Adipocyte (in vitro differentiated cells): ENCODE data around the gene ASB6.
"Not testable (repeated sequence)": the region's sequence is repeated elsewhere in the genome, so short reads cannot be mapped to it uniquely, and the experiment has no call there.

Experiments used
- DNase-seq: peaks from one replicate; pipeline ENCODE4 v3.0.0-alpha.2; 2015; ENCODE audit warnings: low read depth
- H3K27me3 ChIP-seq: replicated peaks from 2 replicates; pipeline ENCODE4 v1.7.0; 2013; ENCODE audit warnings: mild to moderate bottlenecking, low read length, moderate library complexity; ENCODE audit not compliant: control insufficient read depth, insufficient read depth
- H3K36me3 ChIP-seq: 2 replicates; pipeline ENCODE4 v1.7.0; 2013; ENCODE audit warnings: low read length, mild to moderate bottlenecking, moderate library complexity; ENCODE audit not compliant: control insufficient read depth, insufficient read depth, severe bottlenecking
- H3K4me1 ChIP-seq: 2 replicates; pipeline ENCODE4 v1.7.0; 2013; ENCODE audit warnings: mild to moderate bottlenecking, low read length, moderate library complexity; ENCODE audit not compliant: control insufficient read depth, insufficient read depth
- H3K4me3 ChIP-seq: 2 replicates; pipeline ENCODE4 v1.7.0; 2013; ENCODE audit warnings: mild to moderate bottlenecking, low read length, moderate library complexity
- H3K9ac ChIP-seq: 2 replicates; pipeline ENCODE4 v1.7.0; 2013; ENCODE audit warnings: mild to moderate bottlenecking, low read length, moderate library complexity
- H3K9me3 ChIP-seq: 2 replicates; pipeline ENCODE4 v1.7.0; 2013; ENCODE audit warnings: mild to moderate bottlenecking, low read length, moderate library complexity; ENCODE audit not compliant: control insufficient read depth

ASB6 gene

GRCh38 chr9:129667378-129667777 is 25.4 kb upstream of the ASB6 start:
- DNase-seq, result no peak
- H3K36me3 ChIP-seq, result no peaks in the 10 kb centered on the region
- H3K27me3 ChIP-seq, result no peaks in the 10 kb centered on the region
- peak overlapping the region; percentile 78 for H3K4me3 ChIP-seq
- peaks cover 10% of the 10 kb centered on the region for H3K4me1 ChIP-seq
- H3K9me3 ChIP-seq, result no peaks in the 10 kb centered on the region
- peak overlapping the region; percentile 75 for H3K9ac ChIP-seq

GRCh38 chr9:129666575-129666974 is 24.6 kb upstream of the ASB6 start:
- H3K27me3 ChIP-seq, result no peaks in the 10 kb centered on the region
- H3K4me1 ChIP-seq, result peaks cover 10% of the 10 kb centered on the region
- peak; percentile 49 for DNase-seq
- no peaks in the 10 kb centered on the region for H3K9me3 ChIP-seq
- no peaks in the 10 kb centered on the region for H3K36me3 ChIP-seq
- H3K9ac ChIP-seq, result peak overlapping the region; percentile 75
- peak overlapping the region; percentile 78 for H3K4me3 ChIP-seq

- Histone ChIP-seq H3K9me3 (no peaks in the 10 kb centered on the region), H3K9ac (peak overlapping the region; percentile 75), H3K4me3 (peak overlapping the region; percentile 78), H3K4me1 (peaks cover 10% of the 10 kb centered on the region), H3K36me3 (no peaks in the 10 kb centered on the region), H3K27me3 (no peaks in the 10 kb centered on the region)
- peak; percentile 56 for DNase-seq
Observed at GRCh38 chr9:129665814-129666520, 24.0 kb upstream of the ASB6 start.

- H3K27me3 ChIP-seq, result no peaks in the 10 kb centered on the region
- H3K9me3 ChIP-seq, result no peaks in the 10 kb centered on the region
- H3K9ac ChIP-seq, result peak within 1 kb of the TSS; percentile 75
- H3K36me3 ChIP-seq, result no peaks in the 10 kb centered on the region
- H3K4me1 ChIP-seq, result peaks cover 10% of the 10 kb centered on the region
- DNase-seq, result peak; percentile 85
- peak within 1 kb of the TSS; percentile 78 for H3K4me3 ChIP-seq
Observed at GRCh38 chr9:129665389-129665775, 23.4 kb upstream of the ASB6 start, which contains the start of gene PRRX2. TSS of gene PRRX2 (plus strand) at chr9:129665647. CDS start at chr9:129665868, 221 bp downstream.

GRCh38 chr9:129664746-129665388 is 22.9 kb upstream of the ASB6 start:
- peak overlapping the region; percentile 78 for H3K4me3 ChIP-seq
- no peaks in the 10 kb centered on the region for H3K9me3 ChIP-seq
- peak overlapping the region; percentile 63 for H3K9ac ChIP-seq
- H3K27me3 ChIP-seq, result no peaks in the 10 kb centered on the region
- peak; percentile 51 for DNase-seq
- no peaks in the 10 kb centered on the region for H3K36me3 ChIP-seq
- H3K4me1 ChIP-seq, result peaks cover 10% of the 10 kb centered on the region

GRCh38 chr9:129662239-129662638 is 20.3 kb upstream of the ASB6 start:
- not testable (repeated sequence) for H3K27me3 ChIP-seq, H3K9me3 ChIP-seq

GRCh38 chr9:129661029-129661428 is 19.1 kb upstream of the ASB6 start:
- Histone ChIP-seq H3K27me3 (no peaks in the 10 kb centered on the region), H3K9me3 (no peaks in the 10 kb centered on the region), H3K9ac (no peak overlapping the region), H3K36me3 (no peaks in the 10 kb centered on the region), H3K4me1 (peaks cover 11% of the 10 kb centered on the region), H3K4me3 (no peak overlapping the region)
- no peak for DNase-seq

More at GRCh38 chr9:129662239-129662638, 20.3 kb upstream of the ASB6 start:
- not testable (repeated sequence) for H3K36me3 ChIP-seq, H3K4me1 ChIP-seq, H3K4me3 ChIP-seq, H3K9ac ChIP-seq, DNase-seq

- Histone ChIP-seq H3K27me3 (no peaks in the 10 kb centered on the region), H3K36me3 (no peaks in the 10 kb centered on the region), H3K9ac (no peak overlapping the region), H3K4me1 (peaks cover 11% of the 10 kb centered on the region), H3K4me3 (no peak overlapping the region), H3K9me3 (no peaks in the 10 kb centered on the region)
- peak; percentile 42 for DNase-seq
Observed at GRCh38 chr9:129656795-129657390, 14.9 kb upstream of the ASB6 start.

GRCh38 chr9:129655696-129656095 is 13.7 kb upstream of the ASB6 start:
- Histone ChIP-seq H3K4me3 (no peak overlapping the region), H3K27me3 (peaks cover under 1% of the 10 kb centered on the region), H3K9ac (no peak overlapping the region), H3K36me3 (no peaks in the 10 kb centered on the region), H3K9me3 (no peaks in the 10 kb centered on the region), H3K4me1 (peaks cover 11% of the 10 kb centered on the region)
- no peak for DNase-seq

GRCh38 chr9:129655154-129655553 is 13.2 kb upstream of the ASB6 start:
- no peaks in the 10 kb centered on the region for H3K9me3 ChIP-seq
- DNase-seq, result no peak
- no peaks in the 10 kb centered on the region for H3K36me3 ChIP-seq
- peaks cover 5% of the 10 kb centered on the region for H3K27me3 ChIP-seq
- no peak overlapping the region for H3K9ac ChIP-seq
- H3K4me1 ChIP-seq, result peaks cover 11% of the 10 kb centered on the region
- no peak overlapping the region for H3K4me3 ChIP-seq

- DNase-seq, result no peak
- Histone ChIP-seq H3K9me3 (no peaks in the 10 kb centered on the region), H3K27me3 (peaks cover 6% of the 10 kb centered on the region), H3K9ac (no peak overlapping the region), H3K36me3 (no peaks in the 10 kb centered on the region), H3K4me1 (peaks cover 11% of the 10 kb centered on the region), H3K4me3 (no peak overlapping the region)
Observed at GRCh38 chr9:129654554-129655040, 12.6 kb upstream of the ASB6 start.
